Thyroid gland (tissue), 4 donors: Measurements from ENCODE around the gene SUCNR1. TPM values are rescaled to one million over a fixed set of nuclear protein-coding genes. Genes with fewer than 3 reads are reported as not detected.
A peak's percentile ranks its signal among the peaks of the same experiment; 100 is the strongest.

Source experiments
- DNase-seq, 2 donors: peaks; one replicate each; pipeline ENCODE4 v3.0.0-alpha.2; 2019
- H3K27ac ChIP-seq, 3 donors: fragments of 200-600 bp; sonication (generic); 1 replicate in 2 of 3; 2 replicates in 1 of 3; pipeline ENCODE4 v1.5.1; 2016 to 2019; ENCODE audit warnings: mild to moderate bottlenecking in 1 of 3, moderate library complexity in 1 of 3
- H3K27me3 ChIP-seq: fragments of 200-600 bp; sonication (generic); one replicate; pipeline ENCODE4 v1.5.1; 2019
- H3K36me3 ChIP-seq, 2 donors: fragments of 200-600 bp; sonication (generic); one replicate each; pipeline ENCODE4 v1.5.1; 2016 to 2019
- H3K4me1 ChIP-seq, 2 donors: fragments of 200-600 bp; sonication (generic); one replicate each; pipeline ENCODE4 v1.5.1; 2017 to 2019
- H3K4me3 ChIP-seq, 3 donors: fragments of 200-600 bp; sonication (generic); replicated peaks in 1 of 3; 1 replicate in 2 of 3; 2 replicates in 1 of 3; pipeline ENCODE4 v1.5.1; 2016; ENCODE audit warnings: mild to moderate bottlenecking in 1 of 3
- H3K9me3 ChIP-seq: fragments of 200-600 bp; sonication (generic); one replicate; pipeline ENCODE4 v1.5.1; 2017
- POLR2A ChIP-seq, 2 donors: fragments of 450-650 bp; IDR thresholded peaks; one replicate each; pipeline ENCODE4 v1.6.1; 2017; ENCODE audit warnings: antibody characterized with exemption in 2 of 2, mild to moderate bottlenecking in 2 of 2, moderate library complexity in 1 of 2
- WGBS, 2 donors: methylation state at CpG; one replicate each; pipeline ENCODE4 v1.1.5; 2017; 5-methylcytosine and 5-hydroxymethylcytosine counted together
- intact Hi-C: fragments of 100-400 bp; cut with DNase I; formaldehyde crosslinking; loops from one replicate; pipeline ENCODE4 v1.15.1; 2023
- total RNA-seq, 4 donors: library from RNA; depleted of rRNA; stranded (reverse); fragments of >200 nt; gene quantifications; one replicate each; pipeline ENCODE4 v1.2.3, GENCODE V29; 2016
- TF ChIP-seq, protein P1 (sequence below), 6 experiments: fragments of 200-600 bp in 3 of 6; fragments of 450-650 bp in 3 of 6; sonication (generic) in 3 of 6; IDR thresholded peaks; one replicate each; pipeline ENCODE4 v1.5.1; 2016 to 2019; ENCODE audit warnings: antibody characterized with exemption in 6 of 6, mild to moderate bottlenecking in 2 of 6, inconsistent platforms in 1 of 6, moderate library complexity in 1 of 6

Gene SUCNR1, protein sequence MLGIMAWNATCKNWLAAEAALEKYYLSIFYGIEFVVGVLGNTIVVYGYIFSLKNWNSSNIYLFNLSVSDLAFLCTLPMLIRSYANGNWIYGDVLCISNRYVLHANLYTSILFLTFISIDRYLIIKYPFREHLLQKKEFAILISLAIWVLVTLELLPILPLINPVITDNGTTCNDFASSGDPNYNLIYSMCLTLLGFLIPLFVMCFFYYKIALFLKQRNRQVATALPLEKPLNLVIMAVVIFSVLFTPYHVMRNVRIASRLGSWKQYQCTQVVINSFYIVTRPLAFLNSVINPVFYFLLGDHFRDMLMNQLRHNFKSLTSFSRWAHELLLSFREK
- total RNA-seq: 10 to 100 TPM in 2 of 4 donors, 1 to 10 TPM in 2; 9.0 to 12.4 (median 10.4) TPM

DNA sequence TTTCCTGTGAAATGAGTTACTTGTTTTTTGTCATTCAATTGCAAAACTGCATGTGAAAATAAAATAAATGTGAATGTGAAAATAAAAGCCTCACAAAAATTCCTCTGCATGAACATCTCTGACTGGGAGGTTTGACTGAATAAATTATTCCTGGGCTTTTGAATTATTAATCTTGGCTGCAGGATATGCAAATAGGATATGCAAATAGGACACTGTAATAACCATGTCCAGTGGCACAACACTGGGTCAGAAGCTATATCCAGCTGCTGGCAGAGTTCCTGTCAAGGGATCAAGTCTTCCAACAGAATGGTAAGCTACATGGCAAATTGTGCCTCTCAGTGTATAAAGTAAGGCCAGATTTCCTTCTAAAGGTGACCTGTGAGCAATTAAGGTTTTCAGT lies at the start of gene SUCNR1:
Gene SUCNR1 (plus strand): TSS at position 246 of the 400 bp plus-strand sequence. CDS start 6,250 bp downstream, outside the sequence.
- no peak for DNase-seq
- H3K36me3 ChIP-seq: no peaks in the 10 kb centered on the region
- peak in 1 of 2 donors; percentile 19 for TF ChIP-seq POLR2A (IDR thresholded peaks at IDR 0.05)
- TF ChIP-seq, protein P1, sequence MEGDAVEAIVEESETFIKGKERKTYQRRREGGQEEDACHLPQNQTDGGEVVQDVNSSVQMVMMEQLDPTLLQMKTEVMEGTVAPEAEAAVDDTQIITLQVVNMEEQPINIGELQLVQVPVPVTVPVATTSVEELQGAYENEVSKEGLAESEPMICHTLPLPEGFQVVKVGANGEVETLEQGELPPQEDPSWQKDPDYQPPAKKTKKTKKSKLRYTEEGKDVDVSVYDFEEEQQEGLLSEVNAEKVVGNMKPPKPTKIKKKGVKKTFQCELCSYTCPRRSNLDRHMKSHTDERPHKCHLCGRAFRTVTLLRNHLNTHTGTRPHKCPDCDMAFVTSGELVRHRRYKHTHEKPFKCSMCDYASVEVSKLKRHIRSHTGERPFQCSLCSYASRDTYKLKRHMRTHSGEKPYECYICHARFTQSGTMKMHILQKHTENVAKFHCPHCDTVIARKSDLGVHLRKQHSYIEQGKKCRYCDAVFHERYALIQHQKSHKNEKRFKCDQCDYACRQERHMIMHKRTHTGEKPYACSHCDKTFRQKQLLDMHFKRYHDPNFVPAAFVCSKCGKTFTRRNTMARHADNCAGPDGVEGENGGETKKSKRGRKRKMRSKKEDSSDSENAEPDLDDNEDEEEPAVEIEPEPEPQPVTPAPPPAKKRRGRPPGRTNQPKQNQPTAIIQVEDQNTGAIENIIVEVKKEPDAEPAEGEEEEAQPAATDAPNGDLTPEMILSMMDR (IDR thresholded peaks at IDR 0.05): no peak
- intact Hi-C loops: no loop called here
- no peaks in the 10 kb centered on the region for H3K27me3 ChIP-seq
- H3K27ac ChIP-seq: peak within 1 kb of the TSS in 2 of 3 donors; percentile 38 to 51
- H3K9me3 ChIP-seq: no peaks in the 10 kb centered on the region
- no peaks in the 10 kb centered on the region for H3K4me1 ChIP-seq
- no peak within 1 kb of the TSS for H3K4me3 ChIP-seq

DNA sequence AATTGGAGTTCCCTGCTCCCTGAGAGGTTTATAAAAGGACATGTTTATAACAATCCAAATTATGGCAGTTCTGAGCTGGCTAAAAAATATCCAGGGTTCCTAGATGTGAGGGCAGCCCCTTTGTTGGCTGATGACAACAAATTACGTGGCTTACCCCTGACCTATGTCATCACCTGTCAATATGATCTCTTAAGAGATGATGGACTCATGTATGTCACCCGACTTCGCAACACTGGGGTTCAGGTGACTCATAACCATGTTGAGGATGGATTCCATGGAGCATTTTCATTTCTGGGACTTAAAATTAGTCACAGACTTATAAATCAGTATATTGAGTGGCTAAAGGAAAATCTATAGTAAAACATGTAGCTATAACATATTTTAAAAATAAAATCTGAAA lies 45.6 kb upstream of the SUCNR1 start:
- intact Hi-C loops: no loop called here
- Histone ChIP-seq H3K4me1 (peaks cover 0 to 4% of the 10 kb centered on the region in 2 donors), H3K9me3 (no peaks in the 10 kb centered on the region), H3K36me3 (no peaks in the 10 kb centered on the region), H3K4me3 (no peak overlapping the region), H3K27me3 (no peaks in the 10 kb centered on the region), H3K27ac (no peak overlapping the region)
- DNase-seq: no peak
- 87 to 92% methylated on average over 3 of the region's 3 CpGs for WGBS, 2 donors
- TF ChIP-seq, protein P1 (IDR thresholded peaks at IDR 0.05): no peak
- no peak for TF ChIP-seq POLR2A (IDR thresholded peaks at IDR 0.05)

DNA sequence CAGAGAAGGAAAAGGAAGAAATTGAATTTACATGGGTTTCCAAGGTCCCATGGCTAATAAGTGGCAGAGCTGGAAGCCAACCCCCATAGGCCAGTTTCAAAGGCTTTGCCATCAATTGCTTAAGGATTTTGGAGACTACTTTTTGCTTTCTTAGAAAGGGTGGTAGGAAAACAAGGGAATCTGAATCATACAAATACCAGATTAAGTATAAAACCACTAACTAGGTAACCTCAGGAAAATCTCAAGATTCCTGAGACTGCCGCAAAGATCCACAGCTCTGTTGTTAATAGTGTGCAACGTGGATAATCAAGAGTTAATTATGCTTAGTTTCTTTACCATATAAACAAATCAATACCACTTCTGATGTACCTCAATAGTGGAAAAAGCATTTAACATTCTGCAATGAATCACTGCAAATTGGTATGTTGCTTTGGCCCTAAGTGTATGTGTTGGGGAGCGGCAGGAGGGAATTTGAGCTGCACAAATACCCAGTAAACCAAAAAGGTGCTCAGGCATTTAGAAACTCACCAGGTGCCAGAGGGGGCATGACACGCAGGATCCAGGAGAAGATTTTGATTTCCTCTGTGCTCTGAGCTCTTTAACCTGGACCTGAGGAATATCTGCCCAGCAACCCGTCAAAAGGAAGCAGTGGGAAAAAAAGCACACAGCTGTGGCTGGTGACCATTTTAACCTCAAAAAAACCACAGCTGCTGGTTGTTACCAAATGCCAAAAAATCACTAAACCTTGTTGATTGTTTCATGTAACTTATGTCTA lies 37.5 kb upstream of the SUCNR1 start:
- WGBS, 2 donors: 74 to 84% methylated on average over 5 of the region's 5 CpGs
- no peak for DNase-seq
- Histone ChIP-seq H3K27ac (no peak overlapping the region), H3K27me3 (no peaks in the 10 kb centered on the region), H3K9me3 (no peaks in the 10 kb centered on the region), H3K36me3 (no peaks in the 10 kb centered on the region), H3K4me3 (no peak overlapping the region), H3K4me1 (peaks cover 4 to 11% of the 10 kb centered on the region in 2 donors)
- intact Hi-C loops: loop anchor here (5.0 kb wide), 2 partner anchors 369 to 394 kb away; no protein-coding TSS in a partner anchor
- TF ChIP-seq POLR2A (IDR thresholded peaks at IDR 0.05): no peak
- TF ChIP-seq, protein P1 (IDR thresholded peaks at IDR 0.05): no peak

DNA sequence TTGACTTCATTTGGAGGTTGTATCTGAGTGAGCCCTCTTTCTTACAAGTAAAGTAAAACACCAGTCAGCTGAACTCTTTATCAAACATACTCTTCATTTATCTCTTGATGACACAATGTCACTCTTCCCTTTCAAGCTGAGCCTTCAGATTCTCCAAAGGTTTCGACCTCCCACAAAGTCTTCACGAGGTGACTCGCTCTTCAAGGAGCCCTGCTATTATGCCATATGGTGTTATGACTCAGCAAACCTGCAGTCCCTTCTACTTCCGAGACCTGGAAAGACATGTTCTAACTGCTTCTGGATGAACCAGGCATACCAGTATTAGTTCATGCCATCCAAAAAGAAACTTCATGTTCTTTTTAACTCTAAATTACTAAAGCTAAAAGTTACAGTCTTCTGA lies 36.4 kb upstream of the SUCNR1 start:
- H3K9me3 ChIP-seq: no peaks in the 10 kb centered on the region
- intact Hi-C loops: loop anchor here (5.0 kb wide), 2 partner anchors 370 to 395 kb away; no protein-coding TSS in a partner anchor
- peaks cover 2 to 11% of the 10 kb centered on the region in 2 donors for H3K4me1 ChIP-seq
- TF ChIP-seq POLR2A (IDR thresholded peaks at IDR 0.05): no peak
- TF ChIP-seq, protein P1 (IDR thresholded peaks at IDR 0.05): no peak
- H3K4me3 ChIP-seq: no peak overlapping the region
- 67 to 73% methylated on average over 4 of the region's 4 CpGs for WGBS, 2 donors
- DNase-seq: no peak
- no peaks in the 10 kb centered on the region for H3K36me3 ChIP-seq
- H3K27ac ChIP-seq: no peak overlapping the region
- H3K27me3 ChIP-seq: no peaks in the 10 kb centered on the region
